GM19351 (cell line): Measurements from ENCODE around the gene EP400.

Experiments used
- ATAC-seq: cut with Tn5 transposase; IDR thresholded peaks from one replicate; pipeline ENCODE4 v1.9.1; 2021; ENCODE audit warnings: mild to moderate bottlenecking, moderate library complexity; ENCODE audit not compliant: unreplicated experiment

Gene EP400

GRCh38 chr12:132014915-132015280 is 65.2 kb downstream of the EP400 start:
- ATAC-seq = no peak

GRCh38 chr12:132015686-132016430 is 66.1 kb downstream of the EP400 start:
- no peak for ATAC-seq

GRCh38 chr12:132018193-132018916 is 68.6 kb downstream of the EP400 start:
- ATAC-seq = no peak

- ATAC-seq = no peak
Measured at GRCh38 chr12:132019891-132020290, 70.1 kb downstream of the EP400 start.

- ATAC-seq = no peak
Measured at GRCh38 chr12:132020292-132020691, 70.5 kb downstream of the EP400 start.

- ATAC-seq = no peak
Measured at GRCh38 chr12:132021031-132021871, 71.5 kb downstream of the EP400 start.

- ATAC-seq = no peak
Measured at GRCh38 chr12:132021965-132022364, 72.2 kb downstream of the EP400 start.

GRCh38 chr12:132023658-132024057 is 73.9 kb downstream of the EP400 start:
- no peak for ATAC-seq

GRCh38 chr12:132024758-132025157 is 75.0 kb downstream of the EP400 start:
- no peak for ATAC-seq

GRCh38 chr12:132025526-132025925 is 75.8 kb downstream of the EP400 start:
- no peak for ATAC-seq

- no peak for ATAC-seq
Measured at GRCh38 chr12:132026061-132026795, 76.5 kb downstream of the EP400 start.

GRCh38 chr12:132026796-132027500 is 77.2 kb downstream of the EP400 start:
- no peak for ATAC-seq

GRCh38 chr12:132027636-132028035 is 77.9 kb downstream of the EP400 start:
- no peak for ATAC-seq

- no peak for ATAC-seq
Measured at GRCh38 chr12:132028111-132028510, 78.4 kb downstream of the EP400 start.

- ATAC-seq = no peak
Measured at GRCh38 chr12:132029503-132030300, 80.0 kb downstream of the EP400 start.

- no peak for ATAC-seq
Measured at GRCh38 chr12:132030367-132031038, 80.8 kb downstream of the EP400 start.

- ATAC-seq = no peak
Measured at GRCh38 chr12:132033627-132034026, 83.9 kb downstream of the EP400 start.

GRCh38 chr12:132036063-132036683 is 86.4 kb downstream of the EP400 start:
- no peak for ATAC-seq
